ENCODE measurements around the gene FCHSD2.

GRCh38 chr11:73100578-73100977, 41.5 kb downstream of the FCHSD2 start:
- TF ChIP-seq POLR2A (IDR thresholded peaks at IDR 0.05; ENCODE audit: low read depth, low read length): no peak
- TF ChIP-seq TAF1 (IDR thresholded peaks at IDR 0.05; ENCODE audit: low read depth, low read length): no peak
- TF ChIP-seq SPI1 (IDR thresholded peaks at IDR 0.05; ENCODE audit: low read depth, low read length): no peak
- TF ChIP-seq POLR2AphosphoS5 (IDR thresholded peaks at IDR 0.05; ENCODE audit: low read depth, low read length): no peak
- no peak for TF ChIP-seq PAX5 (IDR thresholded peaks at IDR 0.05; ENCODE audit: insufficient read depth, low read length, severe bottlenecking)
- no peak for TF ChIP-seq POU2F2 (IDR thresholded peaks at IDR 0.05; ENCODE audit: low read depth, low read length)

Measured in GM12891 (cell line).